ENCODE results near the gene NBPF1.
"Not testable (repeated sequence)": the region's sequence is repeated elsewhere in the genome, so short reads cannot be mapped to it uniquely, and the experiment has no call there.

GRCh38 chr1:16611981-16612331 is 1.4 kb downstream of the NBPF1 start:
- TF ChIP-seq, protein P1, sequence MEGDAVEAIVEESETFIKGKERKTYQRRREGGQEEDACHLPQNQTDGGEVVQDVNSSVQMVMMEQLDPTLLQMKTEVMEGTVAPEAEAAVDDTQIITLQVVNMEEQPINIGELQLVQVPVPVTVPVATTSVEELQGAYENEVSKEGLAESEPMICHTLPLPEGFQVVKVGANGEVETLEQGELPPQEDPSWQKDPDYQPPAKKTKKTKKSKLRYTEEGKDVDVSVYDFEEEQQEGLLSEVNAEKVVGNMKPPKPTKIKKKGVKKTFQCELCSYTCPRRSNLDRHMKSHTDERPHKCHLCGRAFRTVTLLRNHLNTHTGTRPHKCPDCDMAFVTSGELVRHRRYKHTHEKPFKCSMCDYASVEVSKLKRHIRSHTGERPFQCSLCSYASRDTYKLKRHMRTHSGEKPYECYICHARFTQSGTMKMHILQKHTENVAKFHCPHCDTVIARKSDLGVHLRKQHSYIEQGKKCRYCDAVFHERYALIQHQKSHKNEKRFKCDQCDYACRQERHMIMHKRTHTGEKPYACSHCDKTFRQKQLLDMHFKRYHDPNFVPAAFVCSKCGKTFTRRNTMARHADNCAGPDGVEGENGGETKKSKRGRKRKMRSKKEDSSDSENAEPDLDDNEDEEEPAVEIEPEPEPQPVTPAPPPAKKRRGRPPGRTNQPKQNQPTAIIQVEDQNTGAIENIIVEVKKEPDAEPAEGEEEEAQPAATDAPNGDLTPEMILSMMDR (IDR thresholded peaks at IDR 0.05): not testable (repeated sequence)
- not testable (repeated sequence) for TF ChIP-seq POLR2AphosphoS5, POLR2A (IDR thresholded peaks at IDR 0.05)
